ENCODE measurements around the gene RAD50. TPM values are rescaled to one million over a fixed set of nuclear protein-coding genes. Genes with fewer than 3 reads are reported as not detected.

Gene RAD50
- total RNA-seq, 1 donor from 2014 or later: 50.2 TPM

DNA sequence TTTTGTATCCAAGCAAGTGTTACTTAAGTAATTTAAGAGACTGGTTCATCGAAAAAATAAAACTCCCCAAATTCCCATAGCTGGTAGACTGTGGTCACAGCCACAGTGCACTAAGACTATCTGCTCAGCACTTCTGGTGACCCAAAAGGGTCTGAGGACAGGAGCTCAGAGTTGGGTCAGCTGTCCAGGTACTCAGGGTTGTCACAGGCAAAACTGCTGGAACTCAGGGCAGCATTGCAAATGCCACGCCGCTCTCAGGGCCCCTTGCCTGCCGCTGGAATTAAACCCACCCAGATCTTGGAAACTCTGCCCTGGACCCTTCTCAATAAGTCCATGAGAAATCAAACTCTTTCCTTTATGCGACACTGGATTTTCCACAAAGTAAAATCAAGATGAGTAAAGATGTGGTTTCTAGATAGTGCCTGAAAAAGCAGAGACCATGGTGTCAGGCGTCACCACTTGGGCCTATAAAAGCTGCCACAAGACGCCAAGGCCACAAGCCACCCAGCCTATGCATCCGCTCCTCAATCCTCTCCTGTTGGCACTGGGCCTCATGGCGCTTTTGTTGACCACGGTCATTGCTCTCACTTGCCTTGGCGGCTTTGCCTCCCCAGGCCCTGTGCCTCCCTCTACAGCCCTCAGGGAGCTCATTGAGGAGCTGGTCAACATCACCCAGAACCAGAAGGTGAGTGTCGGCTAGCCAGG is 101.1 kb downstream of the RAD50 start, which contains the start of gene IL13:
TSS of gene IL13 (plus strand) at position 498 of the 705 bp plus-strand sequence. CDS start at position 512, 14 bp downstream.
- TF ChIP-seq, protein P1, sequence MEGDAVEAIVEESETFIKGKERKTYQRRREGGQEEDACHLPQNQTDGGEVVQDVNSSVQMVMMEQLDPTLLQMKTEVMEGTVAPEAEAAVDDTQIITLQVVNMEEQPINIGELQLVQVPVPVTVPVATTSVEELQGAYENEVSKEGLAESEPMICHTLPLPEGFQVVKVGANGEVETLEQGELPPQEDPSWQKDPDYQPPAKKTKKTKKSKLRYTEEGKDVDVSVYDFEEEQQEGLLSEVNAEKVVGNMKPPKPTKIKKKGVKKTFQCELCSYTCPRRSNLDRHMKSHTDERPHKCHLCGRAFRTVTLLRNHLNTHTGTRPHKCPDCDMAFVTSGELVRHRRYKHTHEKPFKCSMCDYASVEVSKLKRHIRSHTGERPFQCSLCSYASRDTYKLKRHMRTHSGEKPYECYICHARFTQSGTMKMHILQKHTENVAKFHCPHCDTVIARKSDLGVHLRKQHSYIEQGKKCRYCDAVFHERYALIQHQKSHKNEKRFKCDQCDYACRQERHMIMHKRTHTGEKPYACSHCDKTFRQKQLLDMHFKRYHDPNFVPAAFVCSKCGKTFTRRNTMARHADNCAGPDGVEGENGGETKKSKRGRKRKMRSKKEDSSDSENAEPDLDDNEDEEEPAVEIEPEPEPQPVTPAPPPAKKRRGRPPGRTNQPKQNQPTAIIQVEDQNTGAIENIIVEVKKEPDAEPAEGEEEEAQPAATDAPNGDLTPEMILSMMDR (IDR thresholded peaks at IDR 0.05; ENCODE audit: unreplicated experiment): no peak
- Mint-ChIP-seq H3K36me3 (ENCODE audit: insufficient read depth) (peaks cover 1% of the 10 kb centered on the region), H3K4me1 (ENCODE audit: low read depth) (no peaks in the 10 kb centered on the region), H3K9me3 (ENCODE audit: low read depth) (no peaks in the 10 kb centered on the region), H3K27me3 (peaks cover 58% of the 10 kb centered on the region), H3K4me3 (ENCODE audit: low read depth) (no peak within 1 kb of the TSS), H3K27ac (no peak within 1 kb of the TSS)
- no peak for DNase-seq (ENCODE audit: low spot score, unreplicated experiment)

DNA sequence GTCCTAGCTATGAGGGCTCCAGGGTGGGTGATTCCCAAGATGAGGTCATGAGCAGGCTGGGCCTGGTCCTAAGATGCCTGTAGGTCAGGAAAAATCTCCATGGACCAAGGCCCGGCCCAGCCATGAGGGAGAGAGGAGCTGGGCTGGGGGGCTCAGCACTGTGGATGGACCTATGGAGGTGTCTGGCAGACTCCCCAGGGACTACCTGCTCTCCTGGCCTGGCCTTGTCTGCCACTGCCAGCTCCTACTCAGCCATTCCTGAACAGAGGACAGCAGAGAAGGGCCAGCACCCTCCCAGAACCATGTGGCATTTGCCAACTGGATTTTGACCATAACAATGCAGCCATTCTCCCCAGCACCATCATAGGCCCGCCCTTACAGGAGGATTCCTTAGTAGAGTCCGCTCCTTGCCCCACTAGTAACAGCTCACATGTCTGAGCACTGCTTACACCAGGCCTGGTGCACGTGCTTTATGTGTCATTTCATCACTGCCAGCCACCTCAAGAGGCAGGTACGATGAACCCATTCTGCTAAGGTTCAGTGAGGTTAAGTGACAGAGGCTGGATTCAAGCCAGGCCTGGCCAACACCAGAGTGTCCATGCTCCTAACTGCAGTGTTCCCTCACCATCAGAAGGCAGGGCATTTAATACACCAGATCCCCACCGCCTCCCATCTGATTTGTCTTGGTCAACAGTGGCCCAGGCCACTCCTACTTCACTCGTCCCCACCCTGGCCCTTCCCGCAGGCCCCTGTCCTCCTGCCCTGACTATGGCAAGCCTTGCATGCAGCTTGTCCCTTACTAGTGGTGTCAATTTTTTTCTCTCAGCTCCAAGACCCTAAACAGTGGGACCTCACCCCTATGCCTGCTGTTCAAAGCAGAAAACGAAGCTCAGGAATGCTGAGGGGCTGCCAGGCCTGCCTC is 101.9 kb downstream of the RAD50 start:
- TF ChIP-seq, protein P1 (IDR thresholded peaks at IDR 0.05; ENCODE audit: unreplicated experiment): no peak
- peaks cover 5% of the 10 kb centered on the region for H3K4me1 Mint-ChIP-seq (ENCODE audit: low read depth)
- H3K9me3 Mint-ChIP-seq (ENCODE audit: low read depth): no peaks in the 10 kb centered on the region
- no peak overlapping the region for H3K27ac Mint-ChIP-seq
- no peak overlapping the region for H3K4me3 Mint-ChIP-seq (ENCODE audit: low read depth)
- peaks cover 1% of the 10 kb centered on the region for H3K36me3 Mint-ChIP-seq (ENCODE audit: insufficient read depth)
- DNase-seq (ENCODE audit: low spot score, unreplicated experiment): no peak
- peaks cover 58% of the 10 kb centered on the region for H3K27me3 Mint-ChIP-seq

DNA sequence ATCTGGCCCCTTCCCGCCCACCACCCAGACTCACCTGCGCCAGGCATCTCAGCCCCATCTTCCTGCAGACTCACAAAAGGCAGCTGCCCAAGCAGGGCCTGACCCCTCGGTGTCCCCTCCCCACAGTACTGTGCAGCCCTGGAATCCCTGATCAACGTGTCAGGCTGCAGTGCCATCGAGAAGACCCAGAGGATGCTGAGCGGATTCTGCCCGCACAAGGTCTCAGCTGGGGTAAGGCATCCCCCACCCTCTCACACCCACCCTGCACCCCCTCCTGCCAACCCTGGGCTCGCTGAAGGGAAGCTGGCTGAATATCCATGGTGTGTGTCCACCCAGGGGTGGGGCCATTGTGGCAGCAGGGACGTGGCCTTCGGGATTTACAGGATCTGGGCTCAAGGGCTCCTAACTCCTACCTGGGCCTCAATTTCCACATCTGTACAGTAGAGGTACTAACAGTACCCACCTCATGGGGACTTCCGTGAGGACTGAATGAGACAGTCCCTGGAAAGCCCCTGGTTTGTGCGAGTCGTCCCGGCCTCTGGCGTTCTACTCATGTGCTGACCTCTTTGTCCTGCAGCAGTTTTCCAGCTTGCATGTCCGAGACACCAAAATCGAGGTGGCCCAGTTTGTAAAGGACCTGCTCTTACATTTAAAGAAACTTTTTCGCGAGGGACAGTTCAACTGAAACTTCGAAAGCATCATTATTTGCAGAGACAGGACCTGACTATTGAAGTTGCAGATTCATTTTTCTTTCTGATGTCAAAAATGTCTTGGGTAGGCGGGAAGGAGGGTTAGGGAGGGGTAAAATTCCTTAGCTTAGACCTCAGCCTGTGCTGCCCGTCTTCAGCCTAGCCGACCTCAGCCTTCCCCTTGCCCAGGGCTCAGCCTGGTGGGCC is 103.1 kb downstream of the RAD50 start:
- Mint-ChIP-seq H3K4me1 (ENCODE audit: low read depth) (peaks cover 9% of the 10 kb centered on the region), H3K27me3 (peaks cover 52% of the 10 kb centered on the region), H3K9me3 (ENCODE audit: low read depth) (no peaks in the 10 kb centered on the region), H3K4me3 (ENCODE audit: low read depth) (no peak overlapping the region), H3K27ac (no peak overlapping the region), H3K36me3 (ENCODE audit: insufficient read depth) (peaks cover under 1% of the 10 kb centered on the region)
- TF ChIP-seq, protein P1 (IDR thresholded peaks at IDR 0.05; ENCODE audit: unreplicated experiment): no peak
- DNase-seq (ENCODE audit: low spot score, unreplicated experiment): no peak

DNA sequence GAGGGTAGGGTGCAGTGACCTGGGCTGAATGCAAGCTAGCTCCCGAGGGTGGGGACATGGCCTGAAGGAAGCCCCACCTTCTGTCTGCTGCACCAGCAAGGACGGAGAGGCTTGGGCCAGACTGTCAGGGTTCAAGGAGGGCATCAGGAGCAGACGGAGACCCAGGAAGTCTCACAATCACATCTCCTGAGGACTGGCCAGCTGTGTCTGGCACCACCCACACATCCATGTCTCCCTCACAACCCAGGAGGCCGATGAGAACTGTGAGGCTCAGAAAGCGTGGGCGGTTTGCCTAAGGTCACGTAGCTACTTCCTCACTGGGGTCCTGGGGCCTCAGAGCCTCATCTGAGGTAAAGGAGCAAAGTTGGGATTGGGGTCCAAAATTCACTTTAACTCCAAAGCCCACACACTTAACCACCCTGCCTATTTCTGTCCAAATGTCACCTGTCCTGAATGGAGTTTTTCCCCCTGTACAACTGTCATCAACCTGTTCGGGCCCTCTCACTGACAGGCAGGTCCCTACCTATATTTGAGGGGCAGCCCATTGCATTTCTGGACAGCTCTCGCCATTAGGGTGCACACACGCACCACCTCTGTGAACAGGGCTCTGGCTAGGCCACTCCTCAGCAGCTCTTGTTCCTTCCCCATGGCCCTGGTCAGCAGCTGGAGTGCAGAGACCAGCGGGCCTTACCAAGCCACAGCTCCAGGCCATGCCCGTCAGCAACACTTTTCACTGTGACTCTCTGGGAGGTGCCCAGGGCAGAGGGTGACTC is 104.6 kb downstream of the RAD50 start:
- Mint-ChIP-seq H3K27ac (no peak overlapping the region), H3K27me3 (peaks cover 46% of the 10 kb centered on the region), H3K9me3 (ENCODE audit: low read depth) (no peaks in the 10 kb centered on the region), H3K4me1 (ENCODE audit: low read depth) (peaks cover 9% of the 10 kb centered on the region), H3K4me3 (ENCODE audit: low read depth) (no peak overlapping the region), H3K36me3 (ENCODE audit: insufficient read depth) (no peaks in the 10 kb centered on the region)
- no peak for DNase-seq (ENCODE audit: low spot score, unreplicated experiment)
- TF ChIP-seq, protein P1 (IDR thresholded peaks at IDR 0.05; ENCODE audit: unreplicated experiment): no peak

Measured in progenitor cell of endocrine pancreas (in vitro differentiated cells).